Kidney epithelial cell (primary cell): Measurements from ENCODE around the gene NOTCH1. TPM values are rescaled to one million over a fixed set of nuclear protein-coding genes. Genes with fewer than 3 reads are reported as not detected.

Experiments
- DNase-seq: peaks from one replicate; pipeline ENCODE4 v3.0.0-alpha.2; 2010; ENCODE audit warnings: low read depth
- H3K27me3 ChIP-seq: 2 replicates; pipeline ENCODE4 v1.6.0; 2011; ENCODE audit warnings: low read length; ENCODE audit not compliant: control insufficient read depth, insufficient read depth
- H3K36me3 ChIP-seq: 2 replicates; pipeline ENCODE4 v1.5.1; 2011; ENCODE audit warnings: low read length; ENCODE audit not compliant: control insufficient read depth, insufficient read depth
- H3K4me3 ChIP-seq: 2 replicates; pipeline ENCODE4 v1.5.1; 2011; ENCODE audit warnings: low read depth, mild to moderate bottlenecking, control low read depth, low read length
- total RNA-seq: library from RNA; depleted of rRNA; stranded (reverse); fragments of >200 nt; gene quantifications from 2 replicates; pipeline ENCODE4 v1.2.3, GENCODE V29; 2015
- TF ChIP-seq, protein P1 (sequence below): IDR thresholded peaks from 2 replicates; pipeline ENCODE4 v1.5.1; 2011; ENCODE audit warnings: mild to moderate bottlenecking, moderate library complexity, low read length, control low read depth, inconsistent platforms; ENCODE audit not compliant: insufficient read depth, poor library complexity, severe bottlenecking

Gene NOTCH1
- total RNA-seq, 1 donor from 2014 or later: 40.9 TPM

GRCh38 chr9:136536721-136537241 lies 9.1 kb downstream of the NOTCH1 start:
- Histone ChIP-seq H3K27me3 (peaks cover under 1% of the 10 kb centered on the region), H3K4me3 (no peak overlapping the region), H3K36me3 (no peaks in the 10 kb centered on the region)
- TF ChIP-seq, protein P1, sequence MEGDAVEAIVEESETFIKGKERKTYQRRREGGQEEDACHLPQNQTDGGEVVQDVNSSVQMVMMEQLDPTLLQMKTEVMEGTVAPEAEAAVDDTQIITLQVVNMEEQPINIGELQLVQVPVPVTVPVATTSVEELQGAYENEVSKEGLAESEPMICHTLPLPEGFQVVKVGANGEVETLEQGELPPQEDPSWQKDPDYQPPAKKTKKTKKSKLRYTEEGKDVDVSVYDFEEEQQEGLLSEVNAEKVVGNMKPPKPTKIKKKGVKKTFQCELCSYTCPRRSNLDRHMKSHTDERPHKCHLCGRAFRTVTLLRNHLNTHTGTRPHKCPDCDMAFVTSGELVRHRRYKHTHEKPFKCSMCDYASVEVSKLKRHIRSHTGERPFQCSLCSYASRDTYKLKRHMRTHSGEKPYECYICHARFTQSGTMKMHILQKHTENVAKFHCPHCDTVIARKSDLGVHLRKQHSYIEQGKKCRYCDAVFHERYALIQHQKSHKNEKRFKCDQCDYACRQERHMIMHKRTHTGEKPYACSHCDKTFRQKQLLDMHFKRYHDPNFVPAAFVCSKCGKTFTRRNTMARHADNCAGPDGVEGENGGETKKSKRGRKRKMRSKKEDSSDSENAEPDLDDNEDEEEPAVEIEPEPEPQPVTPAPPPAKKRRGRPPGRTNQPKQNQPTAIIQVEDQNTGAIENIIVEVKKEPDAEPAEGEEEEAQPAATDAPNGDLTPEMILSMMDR: no peak
- no peak for DNase-seq

DNA sequence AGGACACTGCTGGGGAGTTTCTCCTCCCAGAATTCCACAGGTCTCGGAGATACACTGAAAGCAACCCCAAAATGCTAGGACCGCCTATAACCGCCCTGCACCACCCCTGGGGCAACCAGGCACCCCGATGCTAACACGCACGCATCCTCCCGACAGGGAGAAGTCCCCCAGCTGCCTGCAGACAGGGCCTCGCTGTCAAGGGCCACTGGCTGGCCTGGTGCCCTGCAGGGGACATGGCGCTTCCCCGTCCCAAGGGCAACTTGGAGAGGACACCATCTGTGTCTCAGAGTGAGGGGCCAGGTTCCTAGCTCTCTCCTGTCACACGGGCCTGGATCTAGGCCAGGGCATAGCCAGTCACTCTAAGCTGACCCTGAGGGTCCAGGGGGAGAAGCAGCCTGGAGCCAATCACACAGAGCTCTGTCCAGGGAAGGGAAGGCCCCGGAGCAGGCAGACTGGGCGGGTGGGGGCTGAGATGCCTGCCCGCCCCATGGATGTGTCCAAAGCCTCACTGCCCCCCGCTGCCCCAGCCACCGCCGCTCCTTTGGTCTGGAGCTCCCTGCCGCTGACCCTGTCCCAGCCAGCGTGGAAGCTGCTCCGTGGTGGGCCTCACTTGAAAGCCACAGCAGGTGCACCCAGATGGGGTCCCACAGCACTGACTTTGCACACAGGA lies 9.7 kb downstream of the NOTCH1 start:
- TF ChIP-seq, protein P1: no peak

GRCh38 chr9:136535070-136535469 lies 10.8 kb downstream of the NOTCH1 start:
- peaks cover 12% of the 10 kb centered on the region for H3K27me3 ChIP-seq
- no peak overlapping the region for H3K4me3 ChIP-seq
- TF ChIP-seq, protein P1: no peak
- no peak for DNase-seq
- no peaks in the 10 kb centered on the region for H3K36me3 ChIP-seq

More for the DNA sequence above, 9.7 kb downstream of the NOTCH1 start:
- no peaks in the 10 kb centered on the region for H3K36me3 ChIP-seq
- no peak overlapping the region for H3K4me3 ChIP-seq
- H3K27me3 ChIP-seq: peaks cover 6% of the 10 kb centered on the region
- no peak for DNase-seq

GRCh38 chr9:136534366-136534765 lies 11.5 kb downstream of the NOTCH1 start:
- Histone ChIP-seq H3K36me3 (no peaks in the 10 kb centered on the region), H3K4me3 (no peak overlapping the region), H3K27me3 (peaks cover 12% of the 10 kb centered on the region)
- TF ChIP-seq, protein P1: no peak
- DNase-seq: no peak

DNA sequence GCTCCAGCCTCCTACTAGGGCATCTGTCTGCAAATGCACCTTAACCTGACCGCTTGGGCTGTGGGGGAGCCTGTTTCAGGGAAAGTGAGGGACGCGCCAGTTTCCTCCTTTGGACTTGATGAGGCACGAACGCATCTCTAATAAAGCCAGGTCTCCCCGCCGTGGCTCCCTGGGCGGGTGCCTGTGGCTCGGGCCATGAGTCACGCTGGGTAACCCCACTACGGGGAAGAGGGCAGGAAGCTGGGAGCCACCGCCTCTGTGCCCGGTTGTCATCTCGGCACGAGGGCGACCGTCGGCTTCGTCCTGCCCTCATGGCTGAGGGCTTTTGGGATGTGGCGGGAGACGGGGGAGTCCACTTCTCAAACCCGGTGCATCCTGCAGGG lies 12.1 kb downstream of the NOTCH1 start:
- Histone ChIP-seq H3K4me3 (no peak overlapping the region), H3K27me3 (peaks cover 14% of the 10 kb centered on the region), H3K36me3 (no peaks in the 10 kb centered on the region)
- no peak for DNase-seq
- TF ChIP-seq, protein P1: no peak
